Measurements from ENCODE around the gene EIF3F.

Gene EIF3F

GRCh38 chr11:8006349-8006977, 19.3 kb downstream of the EIF3F start:
- Mint-ChIP-seq H3K4me3 (no peak overlapping the region), H3K27ac (no peak overlapping the region), H3K36me3 (ENCODE audit: low read depth) (no peaks in the 10 kb centered on the region), H3K4me1 (no peaks in the 10 kb centered on the region), H3K27me3 (ENCODE audit: low read depth, poor library complexity) (peaks cover 24% of the 10 kb centered on the region), H3K9me3 (no peaks in the 10 kb centered on the region)
- DNase-seq, result peak; percentile 69
- peak; percentile 92 for TF ChIP-seq CTCF (IDR thresholded peaks at IDR 0.05)

- Mint-ChIP-seq H3K4me1 (no peaks in the 10 kb centered on the region), H3K9me3 (no peaks in the 10 kb centered on the region), H3K27ac (no peak overlapping the region), H3K36me3 (ENCODE audit: low read depth) (no peaks in the 10 kb centered on the region), H3K27me3 (ENCODE audit: low read depth, poor library complexity) (peaks cover 38% of the 10 kb centered on the region), H3K4me3 (no peak overlapping the region)
- no peak for DNase-seq
- TF ChIP-seq CTCF (IDR thresholded peaks at IDR 0.05), result no peak
These were observed 21.1 kb downstream of the EIF3F start for GRCh38 chr11:8008212-8008611.

- no peak for DNase-seq
- Mint-ChIP-seq H3K27ac (no peak overlapping the region), H3K36me3 (ENCODE audit: low read depth) (no peaks in the 10 kb centered on the region), H3K4me1 (no peaks in the 10 kb centered on the region), H3K27me3 (ENCODE audit: low read depth, poor library complexity) (peaks cover 47% of the 10 kb centered on the region), H3K9me3 (no peaks in the 10 kb centered on the region), H3K4me3 (no peak overlapping the region)
- TF ChIP-seq CTCF (IDR thresholded peaks at IDR 0.05), result no peak
These were observed 22.7 kb downstream of the EIF3F start for GRCh38 chr11:8009856-8010255.

- Mint-ChIP-seq H3K27me3 (ENCODE audit: low read depth, poor library complexity) (peaks cover 55% of the 10 kb centered on the region), H3K36me3 (ENCODE audit: low read depth) (no peaks in the 10 kb centered on the region), H3K9me3 (no peaks in the 10 kb centered on the region), H3K4me1 (no peaks in the 10 kb centered on the region), H3K4me3 (no peak overlapping the region), H3K27ac (no peak overlapping the region)
- TF ChIP-seq CTCF (IDR thresholded peaks at IDR 0.05), result no peak
- DNase-seq, result no peak
These were observed 24.2 kb downstream of the EIF3F start for GRCh38 chr11:8011371-8011770.

- TF ChIP-seq CTCF (IDR thresholded peaks at IDR 0.05), result no peak
- Mint-ChIP-seq H3K27me3 (ENCODE audit: low read depth, poor library complexity) (peaks cover 61% of the 10 kb centered on the region), H3K9me3 (no peaks in the 10 kb centered on the region), H3K4me3 (no peak overlapping the region), H3K4me1 (no peaks in the 10 kb centered on the region), H3K27ac (no peak overlapping the region), H3K36me3 (ENCODE audit: low read depth) (no peaks in the 10 kb centered on the region)
- no peak for DNase-seq
These were observed 24.9 kb downstream of the EIF3F start for GRCh38 chr11:8011981-8012444.

- H3K4me3 Mint-ChIP-seq, result no peak overlapping the region
- H3K9me3 Mint-ChIP-seq, result no peaks in the 10 kb centered on the region
- no peak for TF ChIP-seq CTCF (IDR thresholded peaks at IDR 0.05)
- peaks cover 6% of the 10 kb centered on the region for H3K4me1 Mint-ChIP-seq
- no peaks in the 10 kb centered on the region for H3K36me3 Mint-ChIP-seq (ENCODE audit: low read depth)
- no peak overlapping the region for H3K27ac Mint-ChIP-seq
- peaks cover 79% of the 10 kb centered on the region for H3K27me3 Mint-ChIP-seq (ENCODE audit: low read depth, poor library complexity)
- DNase-seq, result no peak
These were observed 26.7 kb downstream of the EIF3F start for GRCh38 chr11:8013833-8014232.

Measured in nephron progenitor cell (in vitro differentiated cells).